GM21786 (cell line): ENCODE data around the gene PSMD1.

Experiments used
- ATAC-seq: cut with Tn5 transposase; IDR thresholded peaks from one replicate; pipeline ENCODE4 v1.9.1; 2021; ENCODE audit not compliant: unreplicated experiment

PSMD1 gene

GRCh38 chr2:231034291-231034882 lies 22.3 kb upstream of the PSMD1 start:
- no peak for ATAC-seq

GRCh38 chr2:231036131-231036530 lies 20.5 kb upstream of the PSMD1 start:
- no peak for ATAC-seq

- ATAC-seq = no peak
Measured at GRCh38 chr2:231036578-231037106, 20.0 kb upstream of the PSMD1 start.

GRCh38 chr2:231037202-231037730 lies 19.4 kb upstream of the PSMD1 start, which contains the start of gene C2orf72:
TSS of gene C2orf72 (plus strand) at chr2:231037523. CDS start at chr2:231037566, 43 bp downstream.
- ATAC-seq = no peak

GRCh38 chr2:231037731-231038482 lies 18.8 kb upstream of the PSMD1 start:
- no peak for ATAC-seq

- no peak for ATAC-seq
Measured at GRCh38 chr2:231038483-231039293, 18.0 kb upstream of the PSMD1 start.

- no peak for ATAC-seq
Measured at GRCh38 chr2:231039294-231039664, 17.4 kb upstream of the PSMD1 start.

- ATAC-seq = no peak
Measured at GRCh38 chr2:231039821-231040364, 16.8 kb upstream of the PSMD1 start.

- ATAC-seq = no peak
Measured at GRCh38 chr2:231041061-231041689, 15.5 kb upstream of the PSMD1 start.

- ATAC-seq = no peak
Measured at GRCh38 chr2:231043796-231044195, 12.9 kb upstream of the PSMD1 start.

GRCh38 chr2:231046916-231047273 lies 9.8 kb upstream of the PSMD1 start:
- no peak for ATAC-seq

- no peak for ATAC-seq
Measured at GRCh38 chr2:231047274-231047922, 9.3 kb upstream of the PSMD1 start.

- ATAC-seq = no peak
Measured at GRCh38 chr2:231047923-231048915, 8.4 kb upstream of the PSMD1 start.

GRCh38 chr2:231049286-231050017 lies 7.2 kb upstream of the PSMD1 start:
- no peak for ATAC-seq

- no peak for ATAC-seq
Measured at GRCh38 chr2:231050018-231050901, 6.4 kb upstream of the PSMD1 start.

GRCh38 chr2:231051116-231051515 lies 5.6 kb upstream of the PSMD1 start:
- ATAC-seq = no peak
